ENCODE measurements around the gene FSD1. TPM values are rescaled to one million over a fixed set of nuclear protein-coding genes. Genes with fewer than 3 reads are reported as not detected.

FSD1 gene
- total and polyA plus RNA-seq, 2 donors from 2014 or later: 0.85 to 1.1 TPM

DNA sequence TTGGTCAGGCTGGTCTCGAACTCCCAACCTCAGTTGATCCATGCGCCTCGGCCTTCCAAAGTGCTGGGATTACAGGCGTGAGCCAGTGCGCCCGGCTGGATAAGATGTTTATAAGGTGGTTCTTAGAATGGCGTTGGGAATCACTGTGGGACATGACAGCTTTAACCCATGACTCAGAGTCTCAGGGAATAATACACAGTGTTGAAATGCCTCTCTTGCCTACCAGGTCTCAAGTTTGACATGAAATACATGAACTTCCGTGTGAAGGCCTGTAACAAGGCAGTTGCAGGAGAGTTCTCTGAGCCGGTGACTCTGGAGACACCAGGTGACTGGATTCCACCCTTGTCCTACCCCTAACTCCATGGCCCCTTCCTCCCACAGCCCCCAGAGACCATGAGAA, 12.6 kb downstream of the FSD1 start:
- FAIRE-seq: no peak

DNA sequence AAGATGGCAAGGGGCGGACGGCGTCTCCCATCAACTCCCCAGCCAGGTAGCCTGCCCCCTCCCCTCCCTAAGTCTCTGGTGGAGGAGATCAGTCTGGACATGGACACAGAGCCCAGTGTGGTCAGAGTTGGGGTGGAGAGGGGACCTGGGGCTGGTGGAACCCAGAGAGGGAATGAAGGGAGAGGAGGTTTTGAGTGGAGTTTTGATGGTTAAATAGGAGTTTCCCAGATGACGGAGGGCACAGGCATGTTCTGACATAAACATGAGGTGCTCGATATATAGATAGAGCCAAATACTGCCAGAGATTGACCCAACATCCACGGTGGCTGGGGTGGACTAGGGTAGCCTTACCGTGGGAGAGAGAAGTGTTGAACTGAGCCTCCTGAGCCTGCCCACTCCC, 14.1 kb downstream of the FSD1 start:
- no peak for DNase-seq
- H3K4me3 ChIP-seq (ENCODE audit: low read length in 3 of 3): no peak overlapping the region
- H3K4me1 ChIP-seq (ENCODE audit: control insufficient read depth in 2 of 3, insufficient read depth in 2 of 3, low read depth in 1 of 3, low read length in 3 of 3): peaks cover 0 to 3% (median 0%) of the 10 kb centered on the region in 3 donors
- no peak for FAIRE-seq
- no peaks in the 10 kb centered on the region for H3K9me3 ChIP-seq (ENCODE audit: control insufficient read depth in 2 of 3, insufficient read depth in 1 of 3, low read length in 3 of 3)
- intact Hi-C loops (cut with DNase I): no loop called here
- TF ChIP-seq, protein P1, sequence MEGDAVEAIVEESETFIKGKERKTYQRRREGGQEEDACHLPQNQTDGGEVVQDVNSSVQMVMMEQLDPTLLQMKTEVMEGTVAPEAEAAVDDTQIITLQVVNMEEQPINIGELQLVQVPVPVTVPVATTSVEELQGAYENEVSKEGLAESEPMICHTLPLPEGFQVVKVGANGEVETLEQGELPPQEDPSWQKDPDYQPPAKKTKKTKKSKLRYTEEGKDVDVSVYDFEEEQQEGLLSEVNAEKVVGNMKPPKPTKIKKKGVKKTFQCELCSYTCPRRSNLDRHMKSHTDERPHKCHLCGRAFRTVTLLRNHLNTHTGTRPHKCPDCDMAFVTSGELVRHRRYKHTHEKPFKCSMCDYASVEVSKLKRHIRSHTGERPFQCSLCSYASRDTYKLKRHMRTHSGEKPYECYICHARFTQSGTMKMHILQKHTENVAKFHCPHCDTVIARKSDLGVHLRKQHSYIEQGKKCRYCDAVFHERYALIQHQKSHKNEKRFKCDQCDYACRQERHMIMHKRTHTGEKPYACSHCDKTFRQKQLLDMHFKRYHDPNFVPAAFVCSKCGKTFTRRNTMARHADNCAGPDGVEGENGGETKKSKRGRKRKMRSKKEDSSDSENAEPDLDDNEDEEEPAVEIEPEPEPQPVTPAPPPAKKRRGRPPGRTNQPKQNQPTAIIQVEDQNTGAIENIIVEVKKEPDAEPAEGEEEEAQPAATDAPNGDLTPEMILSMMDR (IDR thresholded peaks at IDR 0.05; ENCODE audit: borderline replicate concordance, extremely low read depth, insufficient read depth): no peak
- no peak overlapping the region for H3K27ac ChIP-seq (ENCODE audit: low read depth in 2 of 2, low read length in 2 of 2)
- H3K9ac ChIP-seq (ENCODE audit: low read length in 3 of 3): no peak overlapping the region
- no peaks in the 10 kb centered on the region for H3K36me3 ChIP-seq (ENCODE audit: control insufficient read depth in 2 of 3, insufficient read depth in 3 of 3, low read length in 3 of 3)
- H3K27me3 ChIP-seq (ENCODE audit: control insufficient read depth, insufficient read depth, low read length): no peaks in the 10 kb centered on the region

More for the DNA sequence above, 12.6 kb downstream of the FSD1 start:
- H3K4me1 ChIP-seq (ENCODE audit: control insufficient read depth in 2 of 3, insufficient read depth in 2 of 3, low read depth in 1 of 3, low read length in 3 of 3): no peaks in the 10 kb centered on the region
- H3K9me3 ChIP-seq (ENCODE audit: control insufficient read depth in 2 of 3, insufficient read depth in 1 of 3, low read length in 3 of 3): no peaks in the 10 kb centered on the region
- intact Hi-C loops (cut with DNase I): no loop called here
- H3K27me3 ChIP-seq (ENCODE audit: control insufficient read depth, insufficient read depth, low read length): no peaks in the 10 kb centered on the region
- no peak overlapping the region for H3K27ac ChIP-seq (ENCODE audit: low read depth in 2 of 2, low read length in 2 of 2)
- DNase-seq: no peak
- H3K36me3 ChIP-seq (ENCODE audit: control insufficient read depth in 2 of 3, insufficient read depth in 3 of 3, low read length in 3 of 3): no peaks in the 10 kb centered on the region
- H3K4me3 ChIP-seq (ENCODE audit: low read length in 3 of 3): no peak overlapping the region
- TF ChIP-seq, protein P1 (IDR thresholded peaks at IDR 0.05; ENCODE audit: borderline replicate concordance, extremely low read depth, insufficient read depth): no peak
- H3K9ac ChIP-seq (ENCODE audit: low read length in 3 of 3): no peak overlapping the region

DNA sequence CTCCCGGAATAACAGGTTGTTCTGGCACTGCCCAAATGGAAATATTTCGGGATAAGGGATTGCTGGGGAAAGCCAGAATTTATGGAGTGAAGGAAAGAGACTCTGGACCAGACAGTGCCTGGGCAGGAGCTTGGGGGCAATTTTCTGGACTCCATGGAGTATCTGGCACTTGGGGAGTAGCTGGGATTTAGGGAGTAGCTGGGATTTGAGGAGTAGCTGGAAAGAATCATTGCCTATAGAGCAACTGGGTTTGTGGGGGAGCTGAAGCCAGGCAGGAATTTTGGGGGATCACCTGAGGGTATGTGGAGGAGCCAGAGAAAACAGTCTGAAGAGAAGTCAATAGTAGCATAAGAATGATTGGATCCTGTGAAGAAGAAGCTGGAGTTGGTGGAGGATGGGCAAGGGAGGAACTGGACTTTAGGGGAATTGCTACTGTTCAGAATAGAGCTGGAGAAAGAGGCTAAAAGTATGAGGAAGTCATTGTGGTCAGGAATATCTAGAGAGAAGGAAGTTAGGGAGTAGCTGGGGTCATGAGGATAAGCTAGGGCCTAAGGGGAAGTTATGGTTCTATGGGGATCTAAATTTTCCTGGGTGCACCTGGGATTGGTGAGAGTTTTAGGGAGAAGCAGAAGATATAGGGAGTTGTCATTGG, 14.8 kb downstream of the FSD1 start:
- Histone ChIP-seq H3K27ac (ENCODE audit: low read depth in 2 of 2, low read length in 2 of 2) (no peak overlapping the region), H3K27me3 (ENCODE audit: control insufficient read depth, insufficient read depth, low read length) (no peaks in the 10 kb centered on the region), H3K4me1 (ENCODE audit: control insufficient read depth in 2 of 3, insufficient read depth in 2 of 3, low read depth in 1 of 3, low read length in 3 of 3) (peaks cover 0 to 3% (median 0%) of the 10 kb centered on the region in 3 donors), H3K4me3 (ENCODE audit: low read length in 3 of 3) (no peak overlapping the region), H3K9ac (ENCODE audit: low read length in 3 of 3) (no peak overlapping the region), H3K9me3 (ENCODE audit: control insufficient read depth in 2 of 3, insufficient read depth in 1 of 3, low read length in 3 of 3) (no peaks in the 10 kb centered on the region), H3K36me3 (ENCODE audit: control insufficient read depth in 2 of 3, insufficient read depth in 3 of 3, low read length in 3 of 3) (no peaks in the 10 kb centered on the region)
- intact Hi-C loops (cut with DNase I): no loop called here
- TF ChIP-seq, protein P1 (IDR thresholded peaks at IDR 0.05; ENCODE audit: borderline replicate concordance, extremely low read depth, insufficient read depth): no peak
- FAIRE-seq: no peak
- no peak for DNase-seq

- H3K9me3 ChIP-seq (ENCODE audit: control insufficient read depth in 2 of 3, insufficient read depth in 1 of 3, low read length in 3 of 3): no peaks in the 10 kb centered on the region
- intact Hi-C loops (cut with DNase I): no loop called here
Observed at GRCh38 chr19:4320419-4320818, 16.0 kb downstream of the FSD1 start.

More at GRCh38 chr19:4320419-4320818, 16.0 kb downstream of the FSD1 start:
- no peak overlapping the region for H3K9ac ChIP-seq (ENCODE audit: low read length in 3 of 3)
- FAIRE-seq (no peak), DNase-seq (no peak)
- TF ChIP-seq, protein P1 (IDR thresholded peaks at IDR 0.05; ENCODE audit: borderline replicate concordance, extremely low read depth, insufficient read depth): no peak
- no peak overlapping the region for H3K4me3 ChIP-seq (ENCODE audit: low read length in 3 of 3)
- no peak overlapping the region for H3K27ac ChIP-seq (ENCODE audit: low read depth in 2 of 2, low read length in 2 of 2)
- no peaks in the 10 kb centered on the region for H3K27me3 ChIP-seq (ENCODE audit: control insufficient read depth, insufficient read depth, low read length)
- H3K36me3 ChIP-seq (ENCODE audit: control insufficient read depth in 2 of 3, insufficient read depth in 3 of 3, low read length in 3 of 3): no peaks in the 10 kb centered on the region
- peaks cover 0 to 3% (median 0%) of the 10 kb centered on the region in 3 donors for H3K4me1 ChIP-seq (ENCODE audit: control insufficient read depth in 2 of 3, insufficient read depth in 2 of 3, low read depth in 1 of 3, low read length in 3 of 3)
